ENCODE data around the gene AWAT2.

The AWAT2 gene

GRCh38 chrX:70049925-70050324, at the start of gene AWAT2:
Gene AWAT2 (minus strand): TSS chrX:70049938. CDS start chrX:70049932, 6 bp downstream.
- DNase-seq = no peak

GRCh38 chrX:70096052-70096451, 46.3 kb upstream of the AWAT2 start:
- DNase-seq = no peak

GRCh38 chrX:70092247-70092646, 42.5 kb upstream of the AWAT2 start:
- DNase-seq = no peak

- DNase-seq = no peak
These were observed 40.0 kb upstream of the AWAT2 start for GRCh38 chrX:70089604-70090297.

GRCh38 chrX:70088751-70089150, 39.0 kb upstream of the AWAT2 start:
- DNase-seq = no peak

- DNase-seq = peak; percentile 31
These were observed 38.3 kb upstream of the AWAT2 start for GRCh38 chrX:70087857-70088630.

GRCh38 chrX:70084592-70085240, 35.0 kb upstream of the AWAT2 start:
- no peak for DNase-seq

- DNase-seq = no peak
These were observed 33.0 kb upstream of the AWAT2 start for GRCh38 chrX:70082723-70083122.

- no peak for DNase-seq
These were observed 30.1 kb upstream of the AWAT2 start for GRCh38 chrX:70079870-70080269.

GRCh38 chrX:70079297-70079696, 29.6 kb upstream of the AWAT2 start:
- DNase-seq = no peak

GRCh38 chrX:70066646-70067045, 16.9 kb upstream of the AWAT2 start:
- no peak for DNase-seq

- no peak for DNase-seq
These were observed 13.3 kb upstream of the AWAT2 start for GRCh38 chrX:70062961-70063550.

GRCh38 chrX:70062076-70062475, 12.3 kb upstream of the AWAT2 start, which contains the start of gene OTUD6A:
Gene OTUD6A (plus strand): TSS chrX:70062457. CDS start chrX:70062525, 68 bp downstream.
- no peak for DNase-seq

GRCh38 chrX:70054391-70054790, 4.7 kb upstream of the AWAT2 start:
- DNase-seq = no peak

- no peak for DNase-seq
These were observed 3.3 kb upstream of the AWAT2 start for GRCh38 chrX:70052895-70053615.

- DNase-seq = no peak
These were observed 332 bp downstream of the AWAT2 start for GRCh38 chrX:70049406-70049805.

GRCh38 chrX:70046978-70047377, 2.8 kb downstream of the AWAT2 start:
- no peak for DNase-seq

GRCh38 chrX:70044541-70045245, 5.0 kb downstream of the AWAT2 start:
- DNase-seq = no peak

GRCh38 chrX:70043685-70044084, 6.1 kb downstream of the AWAT2 start:
- no peak for DNase-seq

- DNase-seq = no peak
These were observed 7.1 kb downstream of the AWAT2 start for GRCh38 chrX:70042399-70043371.

- DNase-seq = no peak
These were observed 7.7 kb downstream of the AWAT2 start for GRCh38 chrX:70041993-70042392.
